Mesenchymal stem cell (in vitro differentiated cells and primary cell): Measurements from ENCODE around the gene CNBD2.

Source experiments
- DNase-seq: peaks from one replicate; pipeline ENCODE4 v3.0.0-alpha.2; 2013
- H2AFZ ChIP-seq: one replicate; pipeline ENCODE4 v1.6.1; 2013; ENCODE audit warnings: low read depth, mild to moderate bottlenecking, control low read depth, inconsistent platforms, low read length, moderate library complexity
- H2AK5ac ChIP-seq: 2 replicates; pipeline ENCODE4 v1.6.1; 2013; ENCODE audit warnings: low read length, moderate library complexity, mild to moderate bottlenecking, inconsistent platforms; ENCODE audit not compliant: severe bottlenecking
- H2BK120ac ChIP-seq: one replicate; pipeline ENCODE4 v1.6.1; 2013; ENCODE audit warnings: low read depth, mild to moderate bottlenecking, inconsistent platforms, low read length, moderate library complexity
- H2BK12ac ChIP-seq, 2 experiments: one replicate each; pipeline ENCODE4 v1.6.1; 2013; ENCODE audit warnings: inconsistent platforms in 2 of 2, low read length in 2 of 2, mild to moderate bottlenecking in 2 of 2, moderate library complexity in 2 of 2, control low read depth in 1 of 2
- H2BK15ac ChIP-seq: one replicate; pipeline ENCODE4 v1.6.1; 2013; ENCODE audit warnings: mild to moderate bottlenecking, low read depth, inconsistent platforms; ENCODE audit not compliant: poor library complexity, severe bottlenecking
- H2BK5ac ChIP-seq: 2 replicates; pipeline ENCODE4 v1.6.1; 2013; ENCODE audit warnings: low read depth, mild to moderate bottlenecking, low read length, control low read depth, inconsistent platforms; ENCODE audit not compliant: poor library complexity, severe bottlenecking
- H3K14ac ChIP-seq, 2 experiments: one replicate each; pipeline ENCODE4 v1.6.1; 2013; ENCODE audit warnings: inconsistent platforms in 2 of 2, low read length in 2 of 2, control low read depth in 1 of 2, mild to moderate bottlenecking in 1 of 2, moderate library complexity in 1 of 2
- H3K18ac ChIP-seq, 2 experiments: one replicate each; pipeline ENCODE4 v1.6.1; 2013; ENCODE audit warnings: inconsistent platforms in 2 of 2, low read length in 2 of 2, control low read depth in 1 of 2, low read depth in 1 of 2, mild to moderate bottlenecking in 1 of 2
- H3K23ac ChIP-seq, 2 experiments: one replicate each; pipeline ENCODE4 v1.6.1; 2013; ENCODE audit warnings: inconsistent platforms in 2 of 2, low read length in 2 of 2, mild to moderate bottlenecking in 2 of 2, moderate library complexity in 2 of 2, control low read depth in 1 of 2
- H3K27ac ChIP-seq: 2 replicates; pipeline ENCODE4 v1.5.1; 2013; ENCODE audit warnings: mild to moderate bottlenecking, moderate library complexity, low read length, control low read depth, inconsistent platforms; ENCODE audit not compliant: poor library complexity, severe bottlenecking
- H3K27me3 ChIP-seq, 2 experiments: 2 replicates each; pipeline versions ENCODE4 v1.6.1 to v1.7.0; 2013; ENCODE audit warnings: low read length in 2 of 2, mild to moderate bottlenecking in 2 of 2, moderate library complexity in 2 of 2, control low read depth in 1 of 2, inconsistent platforms in 1 of 2; ENCODE audit not compliant: control insufficient read depth in 1 of 2, insufficient read depth in 1 of 2
- H3K36me3 ChIP-seq, 2 experiments: 2 replicates each; pipeline versions ENCODE4 v1.6.1 to v1.7.0; 2013; ENCODE audit warnings: low read length in 2 of 2, control low read depth in 1 of 2, inconsistent platforms in 1 of 2, low read depth in 1 of 2, mild to moderate bottlenecking in 1 of 2; ENCODE audit not compliant: insufficient read depth in 2 of 2, control insufficient read depth in 1 of 2
- H3K4ac ChIP-seq, 2 experiments: one replicate each; pipeline ENCODE4 v1.6.1; 2013; ENCODE audit warnings: inconsistent platforms in 2 of 2, low read length in 2 of 2, mild to moderate bottlenecking in 2 of 2, moderate library complexity in 2 of 2, control low read depth in 1 of 2, low read depth in 1 of 2
- H3K4me1 ChIP-seq: 2 replicates; pipeline ENCODE4 v1.6.1; 2013; ENCODE audit warnings: low read depth, low read length, control low read depth; ENCODE audit not compliant: control insufficient read depth, insufficient read depth
- H3K4me2 ChIP-seq: 2 replicates; pipeline ENCODE4 v1.6.1; 2013; ENCODE audit warnings: low read length, mild to moderate bottlenecking, inconsistent platforms; ENCODE audit not compliant: poor library complexity, severe bottlenecking
- H3K4me3 ChIP-seq, 2 experiments: 2 replicates each; pipeline versions ENCODE4 v1.5.1 to v1.7.0; 2013; ENCODE audit warnings: low read length in 2 of 2, mild to moderate bottlenecking in 2 of 2, control low read depth in 1 of 2, low read depth in 1 of 2; ENCODE audit not compliant: insufficient read depth in 1 of 2
- H3K79me1 ChIP-seq: replicated peaks from 2 replicates; pipeline ENCODE4 v1.6.1; 2013; ENCODE audit warnings: mild to moderate bottlenecking, control low read depth, low read length, inconsistent platforms; ENCODE audit not compliant: poor library complexity, severe bottlenecking
- H3K9ac ChIP-seq: 2 replicates; pipeline ENCODE4 v1.7.0; 2013; ENCODE audit warnings: mild to moderate bottlenecking, low read length, moderate library complexity
- H3K9me3 ChIP-seq: 2 replicates; pipeline ENCODE4 v1.7.0; 2013; ENCODE audit warnings: mild to moderate bottlenecking, low read length; ENCODE audit not compliant: control insufficient read depth
- H4K8ac ChIP-seq: one replicate; pipeline ENCODE4 v1.6.1; 2013; ENCODE audit warnings: inconsistent platforms, mild to moderate bottlenecking, low read length, moderate library complexity
- H4K91ac ChIP-seq: one replicate; pipeline ENCODE4 v1.6.1; 2013; ENCODE audit warnings: mild to moderate bottlenecking, low read length, inconsistent platforms
- WGBS: methylation state at CpG from one replicate; pipeline ENCODE4 v1.1.7; 2013; ENCODE audit warnings: mixed read lengths; 5-methylcytosine and 5-hydroxymethylcytosine counted together

Gene CNBD2

DNA sequence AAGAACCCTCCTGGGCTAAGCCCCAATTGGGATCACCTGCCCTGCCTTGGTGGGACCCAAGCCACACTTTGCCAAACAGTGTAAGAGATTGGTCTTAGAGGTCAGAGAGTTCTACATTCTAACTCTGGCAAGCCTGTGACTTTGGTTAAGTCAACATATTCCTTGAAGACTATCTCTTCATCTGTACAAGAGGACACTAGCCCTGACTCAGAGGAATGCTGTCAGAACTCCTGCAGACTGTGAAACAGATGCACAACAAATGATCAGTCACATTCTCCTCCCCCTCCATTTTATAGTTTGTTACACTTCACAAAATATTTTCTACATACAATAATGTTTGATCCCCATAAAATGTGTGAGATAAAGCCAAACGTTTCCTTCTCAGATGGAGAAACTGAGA is 94.4 kb downstream of the CNBD2 start:
- no peaks in the 10 kb centered on the region for H3K9me3 ChIP-seq
- H4K91ac ChIP-seq, result no peak overlapping the region
- no peak overlapping the region for H2BK120ac ChIP-seq
- H3K4me3 ChIP-seq, result no peak overlapping the region
- H3K27me3 ChIP-seq, result no peaks in the 10 kb centered on the region
- DNase-seq, result peak; percentile 71
- no peak overlapping the region for H3K4ac ChIP-seq
- no peak overlapping the region for H3K4me2 ChIP-seq
- WGBS, result 50% methylated on average over 1 of the region's 1 CpG
- H2AFZ ChIP-seq, result no peak overlapping the region
- H3K23ac ChIP-seq, result no peak overlapping the region
- H2BK15ac ChIP-seq, result no peak overlapping the region
- H3K36me3 ChIP-seq, result no peaks in the 10 kb centered on the region
- no peaks in the 10 kb centered on the region for H3K79me1 ChIP-seq
- no peak overlapping the region for H3K9ac ChIP-seq
- no peak overlapping the region for H3K14ac ChIP-seq
- H3K27ac ChIP-seq, result no peak overlapping the region
- no peak overlapping the region for H2BK5ac ChIP-seq
- no peak overlapping the region for H4K8ac ChIP-seq
- H2BK12ac ChIP-seq, result no peak overlapping the region
- H2AK5ac ChIP-seq, result no peak overlapping the region
- H3K4me1 ChIP-seq, result peaks cover 15% of the 10 kb centered on the region
- H3K18ac ChIP-seq, result no peak overlapping the region

- 31% methylated on average over 26 of the region's 26 CpGs for WGBS
- peak overlapping the region; percentile 91 for H3K9ac ChIP-seq
Observed at GRCh38 chr20:36063916-36064657, 95.7 kb downstream of the CNBD2 start.

DNA sequence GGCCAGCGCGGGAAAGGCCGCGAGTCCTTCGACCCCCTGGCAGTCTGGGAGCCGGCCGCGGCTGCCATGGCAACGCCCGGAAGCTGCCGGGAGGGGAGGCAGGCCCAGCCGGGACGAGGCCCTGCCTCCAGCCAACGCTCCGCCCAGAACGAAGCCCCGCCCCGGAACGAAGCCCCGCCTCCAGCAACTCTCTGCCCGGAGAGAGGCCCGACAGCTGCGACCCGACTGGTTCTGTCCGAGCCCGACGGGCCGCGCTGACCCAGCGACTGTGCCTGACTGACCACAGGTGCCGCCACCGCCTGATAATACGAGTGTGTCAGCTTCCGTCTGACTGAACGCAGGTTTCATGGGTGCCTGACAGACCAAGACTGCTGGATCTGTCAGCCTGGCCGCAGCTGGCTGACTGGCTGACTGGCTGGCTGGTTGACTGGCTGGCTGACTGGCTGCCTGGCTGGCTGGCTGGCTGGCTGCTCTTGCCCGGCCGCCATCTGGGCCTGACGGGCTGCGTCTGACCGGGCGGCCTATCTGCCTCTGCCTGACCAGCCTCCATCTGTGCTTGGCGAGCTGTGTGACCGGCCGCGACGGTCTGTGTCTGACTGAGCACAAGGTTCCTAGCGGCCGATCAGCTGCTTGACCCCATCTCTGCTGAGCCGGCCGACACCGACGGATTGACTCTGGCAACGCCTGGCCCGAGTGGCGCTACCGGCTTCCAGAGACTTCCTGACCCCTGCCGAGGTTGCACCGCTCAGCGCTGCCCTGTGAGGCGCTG is 96.5 kb downstream of the CNBD2 start:
- Histone ChIP-seq H2BK12ac (peak overlapping the region; percentile 4 to 96), H3K18ac (peak overlapping the region; percentile 96 to 98), H3K27me3 (no peaks in the 10 kb centered on the region), H3K4ac (peak overlapping the region; percentile 14 to 87), H3K9me3 (no peaks in the 10 kb centered on the region), H4K8ac (peak overlapping the region; percentile 89), H3K9ac (peak overlapping the region; percentile 91), H2BK120ac (peak overlapping the region; percentile 81), H2AK5ac (no peak overlapping the region), H4K91ac (peak overlapping the region; percentile 94), H2BK15ac (peak overlapping the region; percentile 63), H3K4me2 (peak overlapping the region; percentile 98), H3K79me1 (no peaks in the 10 kb centered on the region), H2AFZ (peak overlapping the region; percentile 100), H3K23ac (peak overlapping the region in 1 of 2 experiments; percentile 9), H3K27ac (peak overlapping the region; percentile 94), H3K4me1 (peaks cover 15% of the 10 kb centered on the region), H2BK5ac (peak overlapping the region; percentile 22), H3K14ac (peak overlapping the region in 1 of 2 experiments; percentile 91), H3K4me3 (peak overlapping the region; percentile 75 to 80), H3K36me3 (no peaks in the 10 kb centered on the region)
- 3% methylated on average over 61 of the region's 61 CpGs for WGBS
- DNase-seq, result peak; percentile 92

More at GRCh38 chr20:36063916-36064657, 95.7 kb downstream of the CNBD2 start:
- no peaks in the 10 kb centered on the region for H3K9me3 ChIP-seq
- no peak overlapping the region for H2BK12ac ChIP-seq
- H4K8ac ChIP-seq, result peak overlapping the region; percentile 81
- H3K14ac ChIP-seq, result peak overlapping the region in 1 of 2 experiments; percentile 85
- no peak overlapping the region for H2BK5ac ChIP-seq
- H3K18ac ChIP-seq, result peak overlapping the region; percentile 86 to 96
- no peak overlapping the region for H2AK5ac ChIP-seq
- DNase-seq, result no peak
- no peak overlapping the region for H2BK15ac ChIP-seq
- H4K91ac ChIP-seq, result peak overlapping the region; percentile 94
- H3K4me3 ChIP-seq, result peak overlapping the region; percentile 75 to 80
- H2BK120ac ChIP-seq, result peak overlapping the region; percentile 81
- no peak overlapping the region for H3K23ac ChIP-seq
- H3K4me1 ChIP-seq, result peaks cover 15% of the 10 kb centered on the region
- H2AFZ ChIP-seq, result peak overlapping the region; percentile 100
- peak overlapping the region; percentile 46 to 94 for H3K4ac ChIP-seq
- H3K4me2 ChIP-seq, result peak overlapping the region; percentile 98
- peak overlapping the region; percentile 72 for H3K27ac ChIP-seq
- no peaks in the 10 kb centered on the region for H3K36me3 ChIP-seq
- no peaks in the 10 kb centered on the region for H3K79me1 ChIP-seq
- no peaks in the 10 kb centered on the region for H3K27me3 ChIP-seq

DNA sequence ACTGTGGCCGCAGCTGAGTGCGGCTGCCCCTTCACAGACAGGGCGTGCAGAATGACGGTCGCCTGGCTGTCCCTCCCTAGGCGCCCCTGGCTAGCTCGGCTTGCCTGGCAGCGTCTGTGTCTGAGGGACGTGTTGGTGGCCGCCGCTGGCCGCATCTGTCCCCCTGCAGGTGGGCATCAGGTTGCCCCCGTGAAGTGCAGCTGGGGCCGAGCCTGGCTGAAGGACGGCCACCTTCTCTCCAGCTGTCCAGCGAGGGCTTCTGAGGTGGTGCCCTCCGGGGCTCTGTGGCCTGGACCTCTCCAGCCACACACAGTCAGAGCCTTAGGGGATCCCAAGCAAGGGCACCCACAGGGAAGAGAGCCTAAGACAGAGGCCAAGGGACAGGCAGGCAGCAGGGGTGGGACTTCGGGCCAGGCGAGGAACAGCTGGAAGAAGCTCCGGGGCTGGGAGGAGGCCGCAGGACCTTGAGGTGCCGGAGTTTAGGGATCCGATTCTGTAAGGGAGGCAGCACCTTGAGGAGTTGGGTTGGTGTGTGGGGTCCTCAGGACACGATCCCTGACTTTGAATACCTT is 97.1 kb downstream of the CNBD2 start:
- Histone ChIP-seq H2BK120ac (no peak overlapping the region), H3K4ac (peak overlapping the region; percentile 14 to 87), H3K36me3 (no peaks in the 10 kb centered on the region), H4K91ac (peak overlapping the region; percentile 91), H3K4me2 (peak overlapping the region; percentile 60), H3K79me1 (no peaks in the 10 kb centered on the region), H3K4me3 (peak overlapping the region; percentile 75 to 80), H3K27ac (peak overlapping the region; percentile 74), H2BK5ac (no peak overlapping the region), H3K18ac (peak overlapping the region; percentile 87 to 98), H4K8ac (peak overlapping the region; percentile 89), H2BK15ac (no peak overlapping the region), H3K14ac (peak overlapping the region in 1 of 2 experiments; percentile 44), H3K23ac (no peak overlapping the region), H3K4me1 (peaks cover 17% of the 10 kb centered on the region), H3K9ac (peak overlapping the region; percentile 91), H2AFZ (peak overlapping the region; percentile 98), H2BK12ac (peak overlapping the region; percentile 4 to 82), H3K9me3 (no peaks in the 10 kb centered on the region), H2AK5ac (no peak overlapping the region), H3K27me3 (peaks cover 0 to 1% of the 10 kb centered on the region in 2 experiments)
- no peak for DNase-seq
- WGBS, result 69% methylated on average over 24 of the region's 24 CpGs
